H1 (cell line): ENCODE results near the gene TUBA3C. TPM values are rescaled to one million over a fixed set of nuclear protein-coding genes. Genes with fewer than 3 reads are reported as not detected.

Experiments
- CTCF ChIA-PET: fragments of 300-600 bp; sonication (Branson Sonifier 250); formaldehyde crosslinking; loops from one replicate; lab custom pipeline; 2021; ENCODE audit not compliant: partially characterized antibody; lab: Charles Lee
- POLR2A ChIA-PET: fragments of 300-600 bp; sonication (Branson Sonifier 250); formaldehyde crosslinking; loops from one replicate; lab custom pipeline; 2021; ENCODE audit warnings: inconsistent platforms; ENCODE audit not compliant: partially characterized antibody; lab: Charles Lee
- DNase-seq, 2 experiments: peaks; one replicate each; pipeline versions ENCODE4 v3.0.0 to v3.0.0-alpha.2; 2010 to 2022; ENCODE audit warnings: low spot score in 2 of 2, low read depth in 1 of 2, mixed read lengths in 1 of 2
- FAIRE-seq: peaks from 2 replicates; lab custom pipeline; 2011; peaks lifted over from hg19 to GRCh38; lab: Jason Lieb, UNC
- H2AFZ ChIP-seq: 2 replicates; pipeline ENCODE4 v1.8.1; 2012; ENCODE audit warnings: low read length, inconsistent platforms
- H2AK5ac ChIP-seq: 2 replicates; pipeline ENCODE4 v1.6.1; 2013; ENCODE audit warnings: low read depth, low read length
- H2BK120ac ChIP-seq: replicated peaks from 2 replicates; pipeline ENCODE3; 2013; ENCODE audit warnings: low read depth, low read length, inconsistent platforms
- H2BK12ac ChIP-seq: 2 replicates; pipeline ENCODE4 v1.6.1; 2013; ENCODE audit warnings: low read depth, low read length
- H2BK15ac ChIP-seq: 2 replicates; pipeline ENCODE4 v1.6.1; 2013; ENCODE audit warnings: low read length
- H2BK20ac ChIP-seq: 2 replicates; pipeline ENCODE4 v1.6.1; 2013; ENCODE audit warnings: low read length
- H2BK5ac ChIP-seq: 2 replicates; pipeline ENCODE4 v1.6.1; 2013; ENCODE audit warnings: low read depth, low read length
- H3K14ac ChIP-seq: 2 replicates; pipeline ENCODE4 v1.6.1; 2013; ENCODE audit warnings: inconsistent platforms; ENCODE audit not compliant: insufficient read length
- H3K18ac ChIP-seq: 2 replicates; pipeline ENCODE4 v1.6.1; 2013; ENCODE audit warnings: low read length; ENCODE audit errors: extremely low read depth
- H3K23ac ChIP-seq: 2 replicates; pipeline ENCODE4 v1.6.1; 2013; ENCODE audit warnings: inconsistent platforms; ENCODE audit not compliant: insufficient read length
- H3K23me2 ChIP-seq: 2 replicates; pipeline ENCODE4 v1.6.1; 2013; ENCODE audit warnings: low read depth, low read length
- H3K27ac ChIP-seq: 2 replicates; pipeline ENCODE4 v1.6.1; 2011; ENCODE audit warnings: low read depth, low read length, inconsistent platforms
- H3K27me3 ChIP-seq, 4 experiments: replicated peaks in 1 of 4; 1 replicate in 1 of 4; 2 replicates in 3 of 4; pipeline versions ENCODE4 v1.6.1 to v1.8.1; 2011 to 2013; ENCODE audit warnings: low read length in 3 of 4, mild to moderate bottlenecking in 3 of 4, inconsistent platforms in 2 of 4, mixed read lengths in 2 of 4, moderate library complexity in 1 of 4; ENCODE audit not compliant: control insufficient read depth in 3 of 4, insufficient read depth in 3 of 4; ENCODE audit errors: extremely low read depth in 1 of 4
- H3K36me3 ChIP-seq, 4 experiments: 2 replicates each; pipeline versions ENCODE4 v1.6.1 to v1.8.1; 2011 to 2013; ENCODE audit warnings: mild to moderate bottlenecking in 4 of 4, low read length in 3 of 4, moderate library complexity in 2 of 4, control low read depth in 1 of 4, inconsistent platforms in 1 of 4; ENCODE audit not compliant: insufficient read depth in 4 of 4, control insufficient read depth in 2 of 4
- H3K4ac ChIP-seq: replicated peaks from 2 replicates; pipeline ENCODE3; 2013; ENCODE audit warnings: low read length, low read depth, mixed read lengths, inconsistent platforms; ENCODE audit not compliant: insufficient read length
- H3K4me1 ChIP-seq, 4 experiments: replicated peaks in 1 of 4; 1 replicate in 1 of 4; 2 replicates in 3 of 4; pipeline versions ENCODE4 v1.6.1 to v1.8.1; 2011 to 2013; ENCODE audit warnings: low read length in 3 of 4, inconsistent platforms in 2 of 4, mixed read lengths in 1 of 4; ENCODE audit not compliant: insufficient read depth in 4 of 4, control insufficient read depth in 3 of 4
- H3K4me2 ChIP-seq, 2 experiments: 2 replicates each; pipeline versions ENCODE4 v1.6.1 to v1.8.1; 2011 to 2013; ENCODE audit warnings: low read depth in 2 of 2, low read length in 2 of 2, control low read depth in 1 of 2, inconsistent platforms in 1 of 2, mild to moderate bottlenecking in 1 of 2; ENCODE audit not compliant: insufficient read depth in 1 of 2
- H3K4me3 ChIP-seq, 4 experiments: fragments of 200-600, 300-600 bp in 1 of 4; sonication (generic), shearing (Covaris generic), sonication (Bioruptor Twin) in 1 of 4; 2 replicates each; pipeline versions ENCODE4 v1.5.1 to v1.8.1; 2011 to 2016; ENCODE audit warnings: low read length in 4 of 4, low read depth in 3 of 4, control low read depth in 2 of 4, inconsistent platforms in 2 of 4, mild to moderate bottlenecking in 2 of 4, mixed read lengths in 1 of 4, moderate library complexity in 1 of 4; ENCODE audit not compliant: insufficient read depth in 2 of 4; ENCODE audit errors: extremely low read depth in 1 of 4
- H3K56ac ChIP-seq: replicated peaks from 2 replicates; pipeline ENCODE3; 2013; ENCODE audit warnings: low read depth, mild to moderate bottlenecking, mixed read lengths, low read length, inconsistent platforms; ENCODE audit not compliant: insufficient read length
- H3K79me1 ChIP-seq: 2 replicates; pipeline ENCODE4 v1.6.1; 2013; ENCODE audit warnings: low read depth, low read length, control low read depth
- H3K79me2 ChIP-seq, 2 experiments: 2 replicates each; pipeline versions ENCODE4 v1.6.1 to v1.8.1; 2012 to 2013; ENCODE audit warnings: low read length in 2 of 2, mild to moderate bottlenecking in 2 of 2, inconsistent platforms in 1 of 2; ENCODE audit not compliant: insufficient read depth in 2 of 2, control insufficient read depth in 1 of 2
- H3K9ac ChIP-seq, 4 experiments: replicated peaks in 1 of 4; 1 replicate in 1 of 4; 2 replicates in 3 of 4; pipeline versions ENCODE4 v1.6.1 to v1.8.1; 2011 to 2013; ENCODE audit warnings: low read depth in 3 of 4, low read length in 3 of 4, control low read depth in 2 of 4, mild to moderate bottlenecking in 2 of 4, moderate library complexity in 2 of 4, inconsistent platforms in 1 of 4; ENCODE audit errors: extremely low read depth in 1 of 4
- H3K9me3 ChIP-seq, 2 experiments: 2 replicates each; pipeline versions ENCODE4 v1.6.1 to v1.8.1; 2012 to 2013; ENCODE audit warnings: mild to moderate bottlenecking in 2 of 2, moderate library complexity in 2 of 2, control low read depth in 1 of 2, inconsistent platforms in 1 of 2, low read depth in 1 of 2, low read length in 1 of 2, mixed read lengths in 1 of 2; ENCODE audit not compliant: insufficient read depth in 2 of 2
- H4K20me1 ChIP-seq, 2 experiments: replicated peaks in 1 of 2; 2 replicates each; pipeline versions ENCODE3 to v1.8.1; 2011 to 2013; ENCODE audit warnings: inconsistent platforms in 2 of 2, low read length in 2 of 2, mild to moderate bottlenecking in 1 of 2; ENCODE audit not compliant: insufficient read depth in 2 of 2, control insufficient read depth in 1 of 2
- H4K5ac ChIP-seq: 2 replicates; pipeline ENCODE4 v1.6.1; 2013; ENCODE audit warnings: low read length, low read depth, mixed read lengths, inconsistent platforms; ENCODE audit not compliant: insufficient read length
- H4K8ac ChIP-seq: 2 replicates; pipeline ENCODE4 v1.8.0; 2013; ENCODE audit warnings: mild to moderate bottlenecking, moderate library complexity, low read length, inconsistent platforms; ENCODE audit not compliant: insufficient read depth; ENCODE audit errors: extremely low read depth
- H4K91ac ChIP-seq: replicated peaks from 2 replicates; pipeline ENCODE3; 2013; ENCODE audit warnings: low read length, mixed read lengths, inconsistent platforms; ENCODE audit not compliant: insufficient read length
- ASH2L ChIP-seq: fragments of 200-600, 300-600 bp; sonication (generic); IDR thresholded peaks from one replicate; pipeline ENCODE4 v1.7.1; 2017; ENCODE audit warnings: low read length
- ATF3 ChIP-seq: IDR thresholded peaks from 2 replicates; pipeline ENCODE4 v1.6.1; 2011; ENCODE audit warnings: low read depth, mild to moderate bottlenecking, low read length; ENCODE audit not compliant: insufficient read depth
- BRCA1 ChIP-seq: IDR thresholded peaks from 2 replicates; pipeline ENCODE4 v1.6.1; 2012; ENCODE audit warnings: low read depth, low read length, improper control_type of control experiment
- CBX5 ChIP-seq: fragments of 300-800, 300-1000 bp; sonication (generic); IDR thresholded peaks from 2 replicates; pipeline ENCODE4 v1.7.1; 2016; ENCODE audit warnings: antibody characterized with exemption, low read length, low read depth
- CHD1 ChIP-seq: IDR thresholded peaks from 2 replicates; pipeline ENCODE4 v1.6.1; 2012; ENCODE audit warnings: low read depth, low read length, improper control_type of control experiment
- CHD2 ChIP-seq: IDR thresholded peaks from 2 replicates; pipeline ENCODE4 v1.6.1; 2012; ENCODE audit warnings: low read length, improper control_type of control experiment
- JUN ChIP-seq: IDR thresholded peaks from 2 replicates; pipeline ENCODE4 v1.6.1; 2011; ENCODE audit warnings: low read depth, mild to moderate bottlenecking, improper control_type of control experiment, low read length
- JUND ChIP-seq: IDR thresholded peaks from 2 replicates; pipeline ENCODE4 v1.6.1; 2011; ENCODE audit warnings: mild to moderate bottlenecking, improper control_type of control experiment, low read length
- KDM1A ChIP-seq: fragments of 200-600, 300-600 bp; sonication (generic); IDR thresholded peaks from 2 replicates; pipeline ENCODE4 v1.7.1; 2016; ENCODE audit warnings: mild to moderate bottlenecking, low read length, borderline replicate concordance
- NANOG ChIP-seq: IDR thresholded peaks from 2 replicates; pipeline ENCODE4 v1.6.1; 2011; ENCODE audit warnings: low read length, low read depth, mild to moderate bottlenecking, inconsistent platforms; ENCODE audit not compliant: insufficient read depth, poor library complexity, severe bottlenecking
- PHF8 ChIP-seq: fragments of 200-600 bp; sonication (generic); conservative IDR thresholded peaks from 2 replicates; pipeline ENCODE4 v1.7.1; 2012; ENCODE audit warnings: low read depth, mild to moderate bottlenecking, inconsistent platforms, low read length, moderate library complexity
- RBBP5 ChIP-seq: IDR thresholded peaks from 2 replicates; pipeline ENCODE4 v1.7.1; 2012; ENCODE audit warnings: low read depth, mild to moderate bottlenecking, inconsistent platforms, low read length, moderate library complexity, borderline replicate concordance
- RNF2 ChIP-seq: fragments of 200-900, 300-1000 bp; sonication (generic); IDR thresholded peaks from 2 replicates; pipeline ENCODE4 v1.7.1; 2016; ENCODE audit warnings: borderline replicate concordance, low read depth, mild to moderate bottlenecking, antibody characterized with exemption, low read length; ENCODE audit not compliant: poor library complexity, severe bottlenecking; ENCODE audit errors: missing control alignments
- WGBS, 2 experiments: shearing (Covaris generic) in 1 of 2; methylation state at CpG; one replicate each; pipeline versions ENCODE4 v1.1.6 to v1.1.7; 2013 to 2015; ENCODE audit warnings: low lambda C conversion rate in 2 of 2, mixed read lengths in 2 of 2, inconsistent platforms in 1 of 2, low coverage in 1 of 2, missing lambda C conversion rate in 1 of 2; ENCODE audit not compliant: insufficient replicate concordance in 2 of 2, insufficient coverage in 1 of 2, insufficient read length in 1 of 2; ENCODE audit errors: extremely low coverage in 1 of 2, missing lambda C conversion rate in 1 of 2; 5-methylcytosine and 5-hydroxymethylcytosine counted together
- polyA plus RNA-seq, 7 experiments: library from polyadenylated mRNA; depleted of rRNA in 3 of 7; stranded (reverse) in 5 of 7; unstranded in 2 of 7; fragments of >200 nt in 5 of 7; fragments of 200-250 nt in 2 of 7; gene quantifications; 1 replicate in 5 of 7; 2 replicates in 1 of 7; 4 replicates in 1 of 7; pipeline versions ENCODE4 v1.2.1 to v1.2.3, GENCODE V29; 2011 to 2013; ENCODE audit warnings: missing spikeins in 2 of 7, mixed read lengths in 2 of 7
- total RNA-seq: library from RNA; stranded (reverse); fragmentation: NEBNext Ultra II Directional; extraction: Animal tissue kit (Norgen Biotek cat#: 25700); gene quantifications from 2 replicates; pipeline ENCODE4 v1.2.1, GENCODE V29; 2021

TUBA3C gene
- total and polyA plus RNA-seq, 2 of the 8 experiments (the other 6 are each of a cell fraction or from before 2014, with no cell fraction given) = not detected

- no peak overlapping the region for H3K27ac ChIP-seq
- H3K23me2 ChIP-seq = no peaks in the 10 kb centered on the region
- POLR2A ChIA-PET = no interaction called here
- H2BK20ac ChIP-seq = no peak overlapping the region
- DNase-seq = no peak
- H4K20me1 ChIP-seq = no peaks in the 10 kb centered on the region
- H3K4me1 ChIP-seq = no peaks in the 10 kb centered on the region
- H3K36me3 ChIP-seq = no peaks in the 10 kb centered on the region
- no peak overlapping the region for H4K91ac ChIP-seq
- no peak overlapping the region for H3K18ac ChIP-seq
- no peaks in the 10 kb centered on the region for H3K27me3 ChIP-seq
- H4K5ac ChIP-seq = no peak overlapping the region
- H3K79me1 ChIP-seq = no peaks in the 10 kb centered on the region
- H2BK120ac ChIP-seq = no peak overlapping the region
- H3K9ac ChIP-seq = no peak overlapping the region
- H3K14ac ChIP-seq = no peak overlapping the region
- H2BK5ac ChIP-seq = no peak overlapping the region
- H3K4ac ChIP-seq = no peak overlapping the region
- H3K56ac ChIP-seq = no peak overlapping the region
- FAIRE-seq = no peak
- no peak overlapping the region for H2BK15ac ChIP-seq
- H3K79me2 ChIP-seq = no peaks in the 10 kb centered on the region
- no peak overlapping the region for H2BK12ac ChIP-seq
- no peak overlapping the region for H2AFZ ChIP-seq
- no peak overlapping the region for H3K4me2 ChIP-seq
- no peak overlapping the region for H3K4me3 ChIP-seq
- CTCF ChIA-PET = no interaction called here
- no peak overlapping the region for H4K8ac ChIP-seq
- H3K23ac ChIP-seq = no peak overlapping the region
- peaks cover 77 to 90% of the 10 kb centered on the region in 2 experiments for H3K9me3 ChIP-seq
- no peak overlapping the region for H2AK5ac ChIP-seq
- WGBS, 2 experiments = 83% methylated on average over 8 of the region's 9 CpGs; no CpG with 5 or more reads in 1 of the 2 experiments
- TF ChIP-seq CBX5 (no peak), ASH2L (no peak), PHF8 (no peak), CHD2 (no peak), ATF3 (no peak), NANOG (no peak), JUN (no peak), BRCA1 (no peak), RBBP5 (no peak), JUND (no peak), RNF2 (no peak), CHD1 (no peak), KDM1A (no peak)
Measured at GRCh38 chr13:19159761-19160420, 21.7 kb downstream of the TUBA3C start.
